ENCODE results near the gene HIGD1A.

Gene HIGD1A

DNA sequence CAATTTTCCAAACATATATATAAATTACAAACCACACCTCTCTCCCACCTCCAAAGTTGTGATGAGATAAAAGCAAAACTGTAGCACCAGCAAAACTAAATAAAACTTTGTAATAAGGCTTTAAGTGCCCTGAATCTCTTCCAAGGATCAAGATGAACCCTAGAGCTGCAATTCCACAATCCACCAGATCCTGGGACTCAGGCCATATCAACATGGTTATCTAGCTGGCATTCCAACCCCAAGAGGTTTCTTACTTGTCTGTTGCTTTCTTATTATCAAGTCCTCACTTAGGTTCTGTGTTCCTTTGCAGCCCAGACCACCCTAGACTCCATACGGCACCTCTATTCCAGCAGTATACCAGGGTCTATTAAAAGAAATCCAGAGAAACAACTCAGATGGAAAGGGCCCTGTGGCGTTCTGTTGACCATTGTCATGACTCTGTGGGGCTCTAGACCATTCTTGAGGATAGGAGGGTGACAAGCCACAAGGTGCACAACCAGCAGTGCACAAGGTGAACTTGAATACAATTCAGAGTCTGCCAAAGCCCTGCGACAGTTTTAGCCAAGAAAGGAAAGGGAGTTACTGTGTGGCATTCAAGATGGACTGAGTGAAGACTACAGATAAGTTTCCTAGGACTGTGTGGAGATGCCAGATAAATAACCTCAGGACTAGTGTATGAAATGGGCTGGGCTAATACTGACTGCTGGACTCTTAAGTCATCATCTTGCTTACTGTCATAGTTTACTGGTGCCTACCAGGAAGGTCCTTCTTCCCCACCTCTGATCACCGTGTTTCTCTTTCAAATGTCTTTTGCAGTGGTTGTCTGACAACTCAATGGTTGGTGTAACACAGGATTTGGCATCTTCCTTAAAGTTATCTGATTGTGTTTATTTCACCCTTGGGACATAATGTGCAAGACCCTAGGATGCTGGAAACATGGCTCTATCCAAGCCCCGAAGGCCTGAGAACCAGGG, 32.1 kb upstream of the HIGD1A start:
- no peak for TF ChIP-seq EZH2 (IDR thresholded peaks at IDR 0.05; ENCODE audit: borderline replicate concordance, low read length)
- TF ChIP-seq, protein P1, sequence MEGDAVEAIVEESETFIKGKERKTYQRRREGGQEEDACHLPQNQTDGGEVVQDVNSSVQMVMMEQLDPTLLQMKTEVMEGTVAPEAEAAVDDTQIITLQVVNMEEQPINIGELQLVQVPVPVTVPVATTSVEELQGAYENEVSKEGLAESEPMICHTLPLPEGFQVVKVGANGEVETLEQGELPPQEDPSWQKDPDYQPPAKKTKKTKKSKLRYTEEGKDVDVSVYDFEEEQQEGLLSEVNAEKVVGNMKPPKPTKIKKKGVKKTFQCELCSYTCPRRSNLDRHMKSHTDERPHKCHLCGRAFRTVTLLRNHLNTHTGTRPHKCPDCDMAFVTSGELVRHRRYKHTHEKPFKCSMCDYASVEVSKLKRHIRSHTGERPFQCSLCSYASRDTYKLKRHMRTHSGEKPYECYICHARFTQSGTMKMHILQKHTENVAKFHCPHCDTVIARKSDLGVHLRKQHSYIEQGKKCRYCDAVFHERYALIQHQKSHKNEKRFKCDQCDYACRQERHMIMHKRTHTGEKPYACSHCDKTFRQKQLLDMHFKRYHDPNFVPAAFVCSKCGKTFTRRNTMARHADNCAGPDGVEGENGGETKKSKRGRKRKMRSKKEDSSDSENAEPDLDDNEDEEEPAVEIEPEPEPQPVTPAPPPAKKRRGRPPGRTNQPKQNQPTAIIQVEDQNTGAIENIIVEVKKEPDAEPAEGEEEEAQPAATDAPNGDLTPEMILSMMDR (IDR thresholded peaks at IDR 0.05; ENCODE audit: low read length), result no peak

DNA sequence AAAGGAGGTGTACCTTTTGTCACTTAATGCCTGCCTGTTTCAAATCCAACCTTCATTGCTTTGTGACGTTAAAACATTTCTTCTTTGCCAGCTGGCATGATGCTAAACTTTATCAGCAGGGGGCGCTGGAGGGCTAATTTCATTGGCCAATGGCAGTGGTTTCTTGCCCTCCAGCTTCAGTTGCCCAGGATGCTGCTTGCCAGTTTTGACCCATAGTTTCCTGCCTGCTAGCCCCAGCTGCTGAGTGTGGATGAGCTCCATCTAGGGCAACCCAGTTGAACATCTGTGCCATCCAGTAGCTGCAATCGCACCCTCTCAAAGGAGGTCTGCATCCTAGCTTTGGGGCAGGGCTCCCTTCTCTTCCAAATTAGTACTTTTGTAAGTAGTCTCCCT, 27.0 kb upstream of the HIGD1A start:
- no peak overlapping the region for H3K4me2 ChIP-seq (ENCODE audit: low read length)
- no peak overlapping the region for H2AFZ ChIP-seq (ENCODE audit: low read length)
- no peaks in the 10 kb centered on the region for H3K4me1 ChIP-seq (ENCODE audit: insufficient read depth, low read length, severe bottlenecking)

More for the DNA sequence above, 32.1 kb upstream of the HIGD1A start:
- Histone ChIP-seq H3K36me3 (ENCODE audit: insufficient read depth, low read length) (no peaks in the 10 kb centered on the region), H3K27me3 (ENCODE audit: insufficient read depth, low read length) (no peaks in the 10 kb centered on the region), H3K9me2 (ENCODE audit: low read depth, low read length) (no peaks in the 10 kb centered on the region), H2AFZ (ENCODE audit: low read length) (no peak overlapping the region), H3K4me1 (ENCODE audit: insufficient read depth, low read length, severe bottlenecking) (peaks cover 4% of the 10 kb centered on the region), H3K27ac (ENCODE audit: low read depth, low read length, poor library complexity, severe bottlenecking) (no peak overlapping the region), H4K20me1 (ENCODE audit: insufficient read depth, low read length) (no peaks in the 10 kb centered on the region), H3K4me2 (ENCODE audit: low read length) (no peak overlapping the region), H3K79me2 (ENCODE audit: insufficient read depth, low read length) (no peaks in the 10 kb centered on the region), H3F3A (ENCODE audit: insufficient read depth, low read length) (no peaks in the 10 kb centered on the region), H3K9me3 (ENCODE audit: low read length) (no peaks in the 10 kb centered on the region), H3K4me3 (ENCODE audit: low read depth, low read length, poor library complexity, severe bottlenecking) (no peak overlapping the region), H3K9ac (ENCODE audit: low read length) (no peak overlapping the region)

DNA sequence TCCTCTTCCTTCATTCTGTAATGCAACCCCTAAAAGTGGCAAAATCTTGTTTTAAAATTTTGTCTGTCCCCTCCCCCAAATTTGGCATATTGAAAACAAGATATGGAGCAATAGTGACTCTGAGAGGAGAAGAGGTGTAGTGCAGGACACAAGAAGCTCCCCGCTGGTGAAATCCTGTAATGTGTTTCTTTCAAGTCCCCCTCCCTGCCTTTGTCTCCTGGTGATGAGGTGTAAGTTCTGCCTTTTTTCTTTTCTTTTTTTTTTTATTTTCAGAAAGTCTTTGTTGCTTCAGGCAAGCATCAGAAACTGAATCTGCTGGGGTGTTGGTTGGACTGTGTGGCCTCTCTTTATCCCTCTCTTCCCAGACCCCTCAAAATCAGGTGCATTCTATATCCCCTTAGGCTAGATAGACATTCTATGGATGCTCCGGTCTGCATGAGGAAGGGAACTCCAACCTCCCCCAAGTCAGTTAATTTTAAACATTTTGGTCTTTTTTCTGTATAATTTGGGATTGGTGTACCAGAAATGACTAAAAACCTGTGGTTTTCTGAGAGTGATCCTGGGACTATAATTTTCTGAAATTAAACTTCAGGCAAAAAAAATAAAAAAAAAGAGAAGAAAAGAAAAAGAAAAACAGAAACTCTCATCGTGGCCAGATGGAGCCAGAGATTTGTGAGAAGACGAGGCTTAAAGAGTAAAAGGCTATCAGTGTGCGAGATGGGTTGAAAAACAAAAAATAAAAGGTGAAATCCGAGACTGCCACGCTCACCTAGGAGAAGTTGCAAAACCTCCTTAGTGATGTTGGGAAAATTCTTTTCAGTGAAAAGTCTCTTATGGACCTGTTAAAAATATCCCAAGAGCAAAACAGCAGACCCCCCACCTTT, 26.4 kb upstream of the HIGD1A start:
- TF ChIP-seq EZH2 (IDR thresholded peaks at IDR 0.05; ENCODE audit: borderline replicate concordance, low read length), result no peak
- TF ChIP-seq, protein P1 (IDR thresholded peaks at IDR 0.05; ENCODE audit: low read length), result peak; percentile 35; the same call in 1 of the 2 replicates
- no peaks in the 10 kb centered on the region for H3K36me3 ChIP-seq (ENCODE audit: insufficient read depth, low read length)
- no peaks in the 10 kb centered on the region for H3K27me3 ChIP-seq (ENCODE audit: insufficient read depth, low read length)
- no peak overlapping the region for H3K4me3 ChIP-seq (ENCODE audit: low read depth, low read length, poor library complexity, severe bottlenecking)
- H3K9ac ChIP-seq (ENCODE audit: low read length), result no peak overlapping the region
- no peak overlapping the region for H3K27ac ChIP-seq (ENCODE audit: low read depth, low read length, poor library complexity, severe bottlenecking)
- no peak overlapping the region for H2AFZ ChIP-seq (ENCODE audit: low read length)
- H3K9me3 ChIP-seq (ENCODE audit: low read length), result no peaks in the 10 kb centered on the region
- H4K20me1 ChIP-seq (ENCODE audit: insufficient read depth, low read length), result no peaks in the 10 kb centered on the region
- H3F3A ChIP-seq (ENCODE audit: insufficient read depth, low read length), result no peaks in the 10 kb centered on the region
- H3K4me1 ChIP-seq (ENCODE audit: insufficient read depth, low read length, severe bottlenecking), result no peaks in the 10 kb centered on the region
- no peaks in the 10 kb centered on the region for H3K79me2 ChIP-seq (ENCODE audit: insufficient read depth, low read length)
- no peak overlapping the region for H3K4me2 ChIP-seq (ENCODE audit: low read length)
- no peaks in the 10 kb centered on the region for H3K9me2 ChIP-seq (ENCODE audit: low read depth, low read length)

More for the DNA sequence above, 27.0 kb upstream of the HIGD1A start:
- Histone ChIP-seq H3K36me3 (ENCODE audit: insufficient read depth, low read length) (no peaks in the 10 kb centered on the region), H3K79me2 (ENCODE audit: insufficient read depth, low read length) (no peaks in the 10 kb centered on the region), H3K4me3 (ENCODE audit: low read depth, low read length, poor library complexity, severe bottlenecking) (no peak overlapping the region), H4K20me1 (ENCODE audit: insufficient read depth, low read length) (no peaks in the 10 kb centered on the region), H3K9me3 (ENCODE audit: low read length) (no peaks in the 10 kb centered on the region), H3K27ac (ENCODE audit: low read depth, low read length, poor library complexity, severe bottlenecking) (no peak overlapping the region), H3K9ac (ENCODE audit: low read length) (no peak overlapping the region), H3K9me2 (ENCODE audit: low read depth, low read length) (no peaks in the 10 kb centered on the region), H3F3A (ENCODE audit: insufficient read depth, low read length) (no peaks in the 10 kb centered on the region), H3K27me3 (ENCODE audit: insufficient read depth, low read length) (no peaks in the 10 kb centered on the region)
- TF ChIP-seq, protein P1 (IDR thresholded peaks at IDR 0.05; ENCODE audit: low read length), result peak; percentile 77
- no peak for TF ChIP-seq EZH2 (IDR thresholded peaks at IDR 0.05; ENCODE audit: borderline replicate concordance, low read length)

All from OCI-LY1 (cell line).